ENCODE data around the gene MAGEA2.
"Not testable (repeated sequence)": the region's sequence is repeated elsewhere in the genome, so short reads cannot be mapped to it uniquely, and the experiment has no call there.

MAGEA2 gene

DNA sequence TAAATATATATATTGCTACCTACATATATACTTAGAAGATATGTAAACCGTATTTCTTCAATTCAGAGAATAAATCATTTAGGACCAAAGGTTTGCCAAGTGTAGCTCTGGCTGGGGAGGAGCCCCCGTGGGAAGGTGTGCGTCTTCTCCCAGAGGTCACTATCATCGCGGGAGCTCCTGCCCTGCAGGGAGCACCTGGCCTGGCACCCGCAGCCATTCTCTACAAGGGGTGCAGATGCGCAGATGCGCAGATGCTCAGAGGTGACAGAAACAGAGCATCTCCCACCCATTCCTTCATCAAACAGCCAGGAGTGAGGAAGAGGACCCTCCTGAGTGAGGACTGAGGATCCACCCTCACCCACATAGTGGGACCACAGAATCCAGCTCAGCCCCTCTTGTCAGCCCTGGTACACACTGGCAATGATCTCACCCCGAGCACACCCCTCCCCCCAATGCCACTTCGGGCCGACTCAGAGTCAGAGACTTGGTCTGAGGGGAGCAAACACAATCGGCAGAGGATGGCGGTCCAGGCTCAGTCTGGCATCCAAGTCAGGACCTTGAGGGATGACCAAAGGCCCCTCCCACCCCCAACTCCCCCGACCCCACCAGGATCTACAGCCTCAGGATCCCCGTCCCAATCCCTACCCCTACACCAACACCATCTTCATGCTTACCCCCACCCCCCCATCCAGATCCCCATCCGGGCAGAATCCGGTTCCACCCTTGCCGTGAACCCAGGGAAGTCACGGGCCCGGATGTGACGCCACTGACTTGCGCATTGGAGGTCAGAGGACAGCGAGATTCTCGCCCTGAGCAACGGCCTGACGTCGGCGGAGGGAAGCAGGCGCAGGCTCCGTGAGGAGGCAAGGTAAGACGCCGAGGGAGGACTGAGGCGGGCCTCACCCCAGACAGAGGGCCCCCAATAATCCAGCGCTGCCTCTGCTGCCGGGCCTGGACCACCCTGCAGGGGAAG is 39.5 kb downstream of the MAGEA2 start, which contains the start of gene MAGEA2B:
Gene MAGEA2B, plus strand, starts transcription at position 814 of the 973 bp plus-strand sequence. CDS start 2,479 bp downstream, outside the sequence.
- not testable (repeated sequence) for TF ChIP-seq RAD21 (IDR thresholded peaks at IDR 0.05; ENCODE audit: low read depth); FOXM1 (IDR thresholded peaks at IDR 0.05; ENCODE audit: borderline replicate concordance, low read depth); EGR1 (IDR thresholded peaks at IDR 0.05)

DNA sequence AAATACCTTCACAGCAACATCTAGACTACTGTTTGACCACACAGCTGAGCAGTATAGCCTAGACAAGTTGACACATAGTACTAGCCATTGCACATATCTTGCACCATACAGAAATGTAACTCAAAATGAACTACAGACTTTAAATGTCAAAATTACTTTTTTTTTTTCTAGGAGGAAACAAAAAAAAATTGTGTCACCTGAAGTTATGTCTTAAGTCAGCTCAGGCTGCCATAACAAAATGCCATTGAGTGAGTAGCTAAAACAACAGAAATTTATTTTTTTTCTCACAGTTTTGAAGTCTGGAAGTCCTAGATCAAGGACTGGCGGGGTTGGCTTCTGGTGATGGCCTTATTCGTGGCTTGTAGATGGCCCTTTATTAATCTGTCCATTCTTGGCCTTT is 44.5 kb downstream of the MAGEA2 start, which contains the start of gene CSAG2:
Gene CSAG2, minus strand, starts transcription at position 101 of the 400 bp plus-strand sequence. CDS start 161 bp downstream, outside the sequence.
- TF ChIP-seq EGR1, TEAD4 (IDR thresholded peaks at IDR 0.05): not testable (repeated sequence)
- TF ChIP-seq, protein P1, sequence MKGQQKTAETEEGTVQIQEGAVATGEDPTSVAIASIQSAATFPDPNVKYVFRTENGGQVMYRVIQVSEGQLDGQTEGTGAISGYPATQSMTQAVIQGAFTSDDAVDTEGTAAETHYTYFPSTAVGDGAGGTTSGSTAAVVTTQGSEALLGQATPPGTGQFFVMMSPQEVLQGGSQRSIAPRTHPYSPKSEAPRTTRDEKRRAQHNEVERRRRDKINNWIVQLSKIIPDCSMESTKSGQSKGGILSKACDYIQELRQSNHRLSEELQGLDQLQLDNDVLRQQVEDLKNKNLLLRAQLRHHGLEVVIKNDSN (IDR thresholded peaks at IDR 0.05), result not testable (repeated sequence)

Data from Ishikawa (cell line).